NCI-H510A (cell line): ENCODE measurements around the gene PSMB1.
A peak's percentile ranks its signal among the peaks of the same experiment; 100 is the strongest.

ENCODE experiments used
- DNase-seq: peaks from one replicate; lab custom pipeline; 2025; lab: John Stamatoyannopoulos, UW

Gene PSMB1

GRCh38 chr6:170552765-170553533 is at the start of gene PSMB1:
PSMB1 (minus strand) TSS chr6:170553307; CDS start chr6:170553242, 65 bp downstream.
- peak; percentile 85 for DNase-seq

- DNase-seq = no peak
These were observed 44.2 kb upstream of the PSMB1 start for GRCh38 chr6:170597278-170597677.

- DNase-seq = no peak
These were observed 43.3 kb upstream of the PSMB1 start for GRCh38 chr6:170596426-170596825.

- DNase-seq = no peak
These were observed 37.6 kb upstream of the PSMB1 start for GRCh38 chr6:170590725-170591124.

- no peak for DNase-seq
These were observed 31.9 kb upstream of the PSMB1 start for GRCh38 chr6:170584954-170585498.

- peak; percentile 78 for DNase-seq
These were observed 31.3 kb upstream of the PSMB1 start, which contains the start of gene PDCD2 for GRCh38 chr6:170584181-170584953. PDCD2 (minus strand) TSS chr6:170584637; CDS start chr6:170584581, 56 bp downstream.

GRCh38 chr6:170583756-170584180 is 30.7 kb upstream of the PSMB1 start:
- no peak for DNase-seq

- DNase-seq = no peak
These were observed 25.8 kb upstream of the PSMB1 start for GRCh38 chr6:170578909-170579308.

- no peak for DNase-seq
These were observed 22.1 kb upstream of the PSMB1 start for GRCh38 chr6:170575250-170575649.

GRCh38 chr6:170572704-170573466 is 19.8 kb upstream of the PSMB1 start:
- DNase-seq = no peak

GRCh38 chr6:170564936-170565530 is 11.9 kb upstream of the PSMB1 start:
- no peak for DNase-seq

- no peak for DNase-seq
These were observed 8.4 kb upstream of the PSMB1 start for GRCh38 chr6:170561555-170561954.

- no peak for DNase-seq
These were observed 2.2 kb upstream of the PSMB1 start for GRCh38 chr6:170555305-170555704.

- DNase-seq = no peak
These were observed 1.7 kb upstream of the PSMB1 start for GRCh38 chr6:170554796-170555137.

- peak; percentile 95 for DNase-seq
These were observed 1.1 kb upstream of the PSMB1 start, which contains the start of gene TBP for GRCh38 chr6:170554013-170554795. TBP (plus strand) TSS chr6:170554369; CDS start chr6:170557030, 2,661 bp downstream.

- DNase-seq = no peak
These were observed 466 bp upstream of the PSMB1 start for GRCh38 chr6:170553534-170554012.

- no peak for DNase-seq
These were observed 7.7 kb downstream of the PSMB1 start for GRCh38 chr6:170545405-170545804.

- no peak for DNase-seq
These were observed 10.9 kb downstream of the PSMB1 start for GRCh38 chr6:170542031-170542719.

GRCh38 chr6:170537329-170537728 is 15.8 kb downstream of the PSMB1 start:
- no peak for DNase-seq

- DNase-seq = no peak
These were observed 16.4 kb downstream of the PSMB1 start for GRCh38 chr6:170536671-170537070.
